HCT116 (cell line): ENCODE results near the gene DDX1. TPM values are rescaled to one million over a fixed set of nuclear protein-coding genes. Genes with fewer than 3 reads are reported as not detected.

Source experiments
- ATAC-seq: fragments of 200-7000 bp; cut with Tn5 transposase; 2 replicates; pipeline ENCODE4 v1.9.1; 2020; ENCODE audit warnings: mild to moderate bottlenecking, moderate library complexity
- BruUV-seq: library from RNA; stranded (reverse); fragments of 400-500 nt; replicated peaks from 2 replicates; lab custom pipeline; 2021; lab: Mats Ljungman, UMichigan
- CTCF ChIA-PET: fragments of 300-600 bp; sonication (Branson Sonifier 250); formaldehyde crosslinking; loops from one replicate; lab custom pipeline; 2021; ENCODE audit warnings: antibody characterized with exemption; lab: Charles Lee
- POLR2A ChIA-PET: fragments of 300-600, 350-600 bp; sonication (Branson Sonifier 250); formaldehyde crosslinking; loops from one replicate; lab custom pipeline; 2021; ENCODE audit warnings: antibody characterized with exemption; lab: Charles Lee
- RAD21 ChIA-PET, 2 experiments: fragments of 300-600 bp; sonication (Branson Sonifier 250); formaldehyde crosslinking; loops; one replicate each; lab custom pipeline; 2023; ENCODE audit warnings: low total read pairs in 2 of 2; ENCODE audit not compliant: uncharacterized antibody in 2 of 2, unreplicated experiment in 2 of 2, low non-redundant PET in 1 of 2; lab: Charles Lee
- DNase-seq: peaks from one replicate; pipeline ENCODE4 v3.0.0-alpha.2; 2010; ENCODE audit warnings: low read depth, low spot score
- H2AFZ ChIP-seq: fragments of 200-600 bp; shearing (Covaris generic), sonication (generic); 2 replicates; pipeline ENCODE4 v1.6.1; 2017; ENCODE audit warnings: low read depth, mixed run types, mixed read lengths, antibody characterized with exemption, low read length; ENCODE audit not compliant: poor library complexity, severe bottlenecking
- H3K27ac ChIP-seq: 2 replicates; pipeline ENCODE4 v1.5.1; 2012; ENCODE audit warnings: low read depth, low read length
- H3K27me3 ChIP-seq: fragments of 200-600 bp; sonication (generic); 2 replicates; pipeline ENCODE4 v1.6.1; 2016; ENCODE audit warnings: mixed run types, low read length, mixed read lengths; ENCODE audit not compliant: insufficient read depth
- H3K36me3 ChIP-seq, 2 experiments: fragments of 200-500 bp in 1 of 2; fragments of 200-600 bp in 1 of 2; sonication (Bioruptor generic) in 1 of 2; sonication (generic) in 1 of 2; 2 replicates each; pipeline versions ENCODE4 v1.5.1 to v1.6.1; 2014 to 2016; ENCODE audit warnings: low read length in 2 of 2, inconsistent platforms in 1 of 2, mixed read lengths in 1 of 2, mixed run types in 1 of 2; ENCODE audit not compliant: insufficient read depth in 2 of 2, control insufficient read depth in 1 of 2
- H3K4me1 ChIP-seq, 2 experiments: fragments of 200-600 bp in 1 of 2; sonication (generic) in 1 of 2; 2 replicates each; pipeline versions ENCODE4 v1.5.1 to v1.6.1; 2012 to 2017; ENCODE audit warnings: low read length in 2 of 2, inconsistent platforms in 1 of 2, mild to moderate bottlenecking in 1 of 2, mixed read lengths in 1 of 2, mixed run types in 1 of 2, moderate library complexity in 1 of 2; ENCODE audit not compliant: insufficient read depth in 2 of 2, control insufficient read depth in 1 of 2
- H3K4me2 ChIP-seq: fragments of 200-600 bp; sonication (generic); 2 replicates; pipeline ENCODE4 v1.6.1; 2017; ENCODE audit warnings: mixed run types, low read length, mixed read lengths
- H3K4me3 ChIP-seq, 2 experiments: fragments of 200-600 bp in 1 of 2; sonication (generic) in 1 of 2; replicated peaks in 1 of 2; 2 replicates each; pipeline ENCODE4 v1.5.1; 2011 to 2016; ENCODE audit warnings: low read length in 2 of 2, control low read depth in 1 of 2, low read depth in 1 of 2, mild to moderate bottlenecking in 1 of 2, mixed read lengths in 1 of 2, mixed run types in 1 of 2
- H3K79me2 ChIP-seq: fragments of 200-600 bp; sonication (generic); 2 replicates; pipeline ENCODE4 v1.6.1; 2017; ENCODE audit warnings: mild to moderate bottlenecking, mixed run types, low read length, moderate library complexity, mixed read lengths; ENCODE audit not compliant: insufficient read depth
- H3K9ac ChIP-seq: fragments of 200-600 bp; sonication (generic); 2 replicates; pipeline ENCODE4 v1.6.1; 2016; ENCODE audit warnings: low read length, mixed read lengths
- H3K9me2 ChIP-seq: fragments of 200-600 bp; sonication (generic), shearing (Covaris generic); 2 replicates; pipeline ENCODE4 v1.6.1; 2017; ENCODE audit warnings: mixed run types, mild to moderate bottlenecking, moderate library complexity; ENCODE audit not compliant: insufficient read depth
- H3K9me3 ChIP-seq, 2 experiments: fragments of 200-500 bp in 1 of 2; fragments of 200-600 bp in 1 of 2; sonication (Bioruptor generic) in 1 of 2; sonication (generic) in 1 of 2; 2 replicates each; pipeline ENCODE4 v1.6.1; 2014 to 2017; ENCODE audit warnings: low read length in 2 of 2, mixed read lengths in 2 of 2, inconsistent platforms in 1 of 2, low read depth in 1 of 2, mild to moderate bottlenecking in 1 of 2, mixed run types in 1 of 2, moderate library complexity in 1 of 2; ENCODE audit not compliant: control insufficient read depth in 1 of 2, insufficient read depth in 1 of 2
- H4K20me1 ChIP-seq: fragments of 200-600 bp; sonication (generic), shearing (Covaris generic); 2 replicates; pipeline ENCODE4 v1.6.1; 2017; ENCODE audit warnings: mixed run types, mild to moderate bottlenecking, moderate library complexity; ENCODE audit not compliant: insufficient read depth
- CBX3 ChIP-seq: IDR thresholded peaks from 2 replicates; pipeline ENCODE4 v1.6.1; 2012; ENCODE audit warnings: low read depth
- CEBPB ChIP-seq: IDR thresholded peaks from 2 replicates; pipeline ENCODE4 v1.6.1; 2012; ENCODE audit warnings: low read depth
- EGR1 ChIP-seq: IDR thresholded peaks from 2 replicates; pipeline ENCODE4 v1.6.1; 2012; ENCODE audit warnings: low read depth
- ELF1 ChIP-seq: IDR thresholded peaks from 2 replicates; pipeline ENCODE4 v1.6.1; 2012; ENCODE audit warnings: low read depth, borderline replicate concordance
- EZH2 ChIP-seq: fragments of 200-600 bp; sonication (generic); IDR thresholded peaks from 2 replicates; pipeline ENCODE4 v1.6.1; 2017; ENCODE audit warnings: antibody characterized with exemption, mixed run types
- EZH2phosphoT487 ChIP-seq: fragments of 200-600 bp; IDR thresholded peaks from 2 replicates; pipeline ENCODE4 v1.6.1; 2018; ENCODE audit warnings: antibody characterized with exemption, borderline replicate concordance
- JUND ChIP-seq: IDR thresholded peaks from 2 replicates; pipeline ENCODE4 v1.6.1; 2012
- POLR2A ChIP-seq: IDR thresholded peaks from 2 replicates; pipeline ENCODE4 v1.7.0; 2011; ENCODE audit warnings: borderline replicate concordance; ENCODE audit not compliant: insufficient read depth, insufficient read length; ENCODE audit errors: extremely low read depth
- POLR2AphosphoS5 ChIP-seq: IDR thresholded peaks from 2 replicates; pipeline ENCODE4 v1.6.1; 2011; ENCODE audit warnings: mild to moderate bottlenecking, low read depth, low read length, moderate library complexity
- SIN3A ChIP-seq: IDR thresholded peaks from 2 replicates; pipeline ENCODE4 v1.6.1; 2012; ENCODE audit warnings: low read depth
- SP1 ChIP-seq: IDR thresholded peaks from 2 replicates; pipeline ENCODE4 v1.6.1; 2012; ENCODE audit warnings: low read depth
- SRF ChIP-seq: IDR thresholded peaks from 2 replicates; pipeline ENCODE4 v1.6.1; 2012; ENCODE audit warnings: low read depth
- YY1 ChIP-seq: IDR thresholded peaks from 2 replicates; pipeline ENCODE4 v1.6.1; 2011; ENCODE audit warnings: low read length, low read depth, moderate library complexity, mild to moderate bottlenecking; ENCODE audit not compliant: insufficient replicate concordance; ENCODE audit errors: extremely low read depth
- ZFX ChIP-seq: fragments of 450-650 bp; IDR thresholded peaks from 2 replicates; pipeline ENCODE4 v1.6.1; 2017
- ZNF274 ChIP-seq: fragments of 200-500 bp; sonication (Bioruptor generic); IDR thresholded peaks from 2 replicates; pipeline ENCODE4 v1.6.1; 2014; ENCODE audit warnings: mild to moderate bottlenecking, low read depth, low read length, inconsistent platforms
- intact Hi-C: fragments of 100-400 bp; cut with micrococcal nuclease; formaldehyde crosslinking; loops from 2 replicates; pipeline ENCODE4 v1.10.0; 2022
- total RNA-seq: library from RNA; stranded (reverse); gene quantifications from one replicate; pipeline ENCODE4 v1.2.1, GENCODE V29; 2021; ENCODE audit not compliant: unreplicated experiment
- TF ChIP-seq, protein P1 (sequence below), 3 experiments: fragments of 200-600 bp in 1 of 3; sonication (generic) in 1 of 3; IDR thresholded peaks in 2 of 3; conservative IDR thresholded peaks in 1 of 3; 2 replicates each; pipeline ENCODE4 v1.5.1; 2012 to 2017; ENCODE audit warnings: low read depth in 2 of 3, low read length in 2 of 3, antibody characterized with exemption in 1 of 3, borderline replicate concordance in 1 of 3, control low read depth in 1 of 3, mild to moderate bottlenecking in 1 of 3, mixed read lengths in 1 of 3, mixed run types in 1 of 3, moderate library complexity in 1 of 3; ENCODE audit not compliant: insufficient read depth in 1 of 3
- TF ChIP-seq, protein P2 (sequence below): IDR thresholded peaks from 2 replicates; pipeline ENCODE4 v1.6.1; 2011; ENCODE audit warnings: mild to moderate bottlenecking, low read length, moderate library complexity; ENCODE audit not compliant: insufficient replicate concordance; ENCODE audit errors: extremely low read depth
- TF ChIP-seq, protein P3 (sequence below): IDR thresholded peaks from 2 replicates; pipeline ENCODE4 v1.6.1; 2012
- TF ChIP-seq, protein P4 (sequence below): IDR thresholded peaks from 2 replicates; pipeline ENCODE4 v1.6.1; 2012

DDX1 gene
- total RNA-seq, 1 experiment from 2014 or later, result 117 TPM

DNA sequence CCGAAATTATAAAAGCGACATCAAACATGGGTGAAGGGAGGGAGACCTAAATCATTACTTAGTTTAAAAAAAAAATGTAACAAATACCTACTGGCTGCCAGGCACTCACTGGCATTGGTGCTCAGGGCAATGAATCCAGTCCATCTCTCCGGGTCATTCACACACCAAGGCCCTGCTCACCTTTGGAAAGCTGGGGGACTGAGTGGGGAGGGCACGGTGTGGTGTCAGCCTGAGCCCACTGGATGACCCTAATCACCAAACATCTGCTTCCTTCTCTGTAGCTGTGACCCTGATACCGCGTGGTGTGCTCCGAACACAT lies 336 bp upstream of the DDX1 start:
- ChIA-PET CTCF (no interaction called here), RAD21 (no interaction called here), POLR2A (no interaction called here)
- peaks cover 47% of the 10 kb centered on the region for H3K79me2 ChIP-seq
- H3K27me3 ChIP-seq, result no peaks in the 10 kb centered on the region
- no TSS peak for BruUV-seq
- TF ChIP-seq, protein P1, sequence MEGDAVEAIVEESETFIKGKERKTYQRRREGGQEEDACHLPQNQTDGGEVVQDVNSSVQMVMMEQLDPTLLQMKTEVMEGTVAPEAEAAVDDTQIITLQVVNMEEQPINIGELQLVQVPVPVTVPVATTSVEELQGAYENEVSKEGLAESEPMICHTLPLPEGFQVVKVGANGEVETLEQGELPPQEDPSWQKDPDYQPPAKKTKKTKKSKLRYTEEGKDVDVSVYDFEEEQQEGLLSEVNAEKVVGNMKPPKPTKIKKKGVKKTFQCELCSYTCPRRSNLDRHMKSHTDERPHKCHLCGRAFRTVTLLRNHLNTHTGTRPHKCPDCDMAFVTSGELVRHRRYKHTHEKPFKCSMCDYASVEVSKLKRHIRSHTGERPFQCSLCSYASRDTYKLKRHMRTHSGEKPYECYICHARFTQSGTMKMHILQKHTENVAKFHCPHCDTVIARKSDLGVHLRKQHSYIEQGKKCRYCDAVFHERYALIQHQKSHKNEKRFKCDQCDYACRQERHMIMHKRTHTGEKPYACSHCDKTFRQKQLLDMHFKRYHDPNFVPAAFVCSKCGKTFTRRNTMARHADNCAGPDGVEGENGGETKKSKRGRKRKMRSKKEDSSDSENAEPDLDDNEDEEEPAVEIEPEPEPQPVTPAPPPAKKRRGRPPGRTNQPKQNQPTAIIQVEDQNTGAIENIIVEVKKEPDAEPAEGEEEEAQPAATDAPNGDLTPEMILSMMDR (IDR thresholded peaks at IDR 0.05 in 2 of 3, conservative IDR thresholded peaks at IDR 0.05 in 1 of 3; ENCODE audit: borderline replicate concordance in 1 of 3, insufficient read depth in 1 of 3, low read depth in 2 of 3, low read length in 2 of 3), result no peak
- TF ChIP-seq YY1, result no peak
- TF ChIP-seq, protein P2, sequence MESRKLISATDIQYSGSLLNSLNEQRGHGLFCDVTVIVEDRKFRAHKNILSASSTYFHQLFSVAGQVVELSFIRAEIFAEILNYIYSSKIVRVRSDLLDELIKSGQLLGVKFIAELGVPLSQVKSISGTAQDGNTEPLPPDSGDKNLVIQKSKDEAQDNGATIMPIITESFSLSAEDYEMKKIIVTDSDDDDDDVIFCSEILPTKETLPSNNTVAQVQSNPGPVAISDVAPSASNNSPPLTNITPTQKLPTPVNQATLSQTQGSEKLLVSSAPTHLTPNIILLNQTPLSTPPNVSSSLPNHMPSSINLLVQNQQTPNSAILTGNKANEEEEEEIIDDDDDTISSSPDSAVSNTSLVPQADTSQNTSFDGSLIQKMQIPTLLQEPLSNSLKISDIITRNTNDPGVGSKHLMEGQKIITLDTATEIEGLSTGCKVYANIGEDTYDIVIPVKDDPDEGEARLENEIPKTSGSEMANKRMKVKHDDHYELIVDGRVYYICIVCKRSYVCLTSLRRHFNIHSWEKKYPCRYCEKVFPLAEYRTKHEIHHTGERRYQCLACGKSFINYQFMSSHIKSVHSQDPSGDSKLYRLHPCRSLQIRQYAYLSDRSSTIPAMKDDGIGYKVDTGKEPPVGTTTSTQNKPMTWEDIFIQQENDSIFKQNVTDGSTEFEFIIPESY, result no peak
- TF ChIP-seq EZH2, result no peak
- no peak for TF ChIP-seq ELF1
- TF ChIP-seq, protein P3, sequence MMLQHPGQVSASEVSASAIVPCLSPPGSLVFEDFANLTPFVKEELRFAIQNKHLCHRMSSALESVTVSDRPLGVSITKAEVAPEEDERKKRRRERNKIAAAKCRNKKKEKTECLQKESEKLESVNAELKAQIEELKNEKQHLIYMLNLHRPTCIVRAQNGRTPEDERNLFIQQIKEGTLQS, result no peak
- TF ChIP-seq CBX3, result no peak
- no peak for TF ChIP-seq EGR1
- TF ChIP-seq EZH2phosphoT487, result no peak
- TF ChIP-seq SP1, result no peak
- no peak for TF ChIP-seq CEBPB
- no peak for TF ChIP-seq ZFX
- TF ChIP-seq SRF, result no peak
- TF ChIP-seq JUND, result no peak
- no peak for TF ChIP-seq ZNF274
- no peak for TF ChIP-seq POLR2AphosphoS5
- no peak for TF ChIP-seq SIN3A
- TF ChIP-seq, protein P4, sequence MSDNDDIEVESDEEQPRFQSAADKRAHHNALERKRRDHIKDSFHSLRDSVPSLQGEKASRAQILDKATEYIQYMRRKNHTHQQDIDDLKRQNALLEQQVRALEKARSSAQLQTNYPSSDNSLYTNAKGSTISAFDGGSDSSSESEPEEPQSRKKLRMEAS, result no peak
- TF ChIP-seq POLR2A, result no peak
- no peaks in the 10 kb centered on the region for H3K9me2 ChIP-seq
- ATAC-seq (peak; percentile 67), DNase-seq (no peak)
- H4K20me1 ChIP-seq, result no peaks in the 10 kb centered on the region
- no peaks in the 10 kb centered on the region for H3K9me3 ChIP-seq
- H3K9ac ChIP-seq, result peak overlapping the region; percentile 90
- H3K27ac ChIP-seq, result peak overlapping the region; percentile 88
- H2AFZ ChIP-seq, result peak overlapping the region; percentile 3
- H3K4me2 ChIP-seq, result peak overlapping the region; percentile 92
- peaks cover 10 to 11% of the 10 kb centered on the region in 2 experiments for H3K36me3 ChIP-seq
- intact Hi-C loops, result loop anchor here (2.0 kb wide), 1 partner anchor 31 kb away; the partner anchor contains the start of gene NBAS
- peak overlapping the region; percentile 93 to 97 for H3K4me3 ChIP-seq
- peaks cover 0 to 10% of the 10 kb centered on the region in 2 experiments; a peak in 2 of 4 replicates for H3K4me1 ChIP-seq
